LNCaP clone FGC (cell line): ENCODE results near the gene PNLIPRP3.

Source experiments
- DNase-seq: peaks from one replicate; pipeline ENCODE4 v3.0.0-alpha.2; 2011; ENCODE audit warnings: low read depth
- H3K4me3 ChIP-seq: 2 replicates; pipeline ENCODE4 v1.5.1; 2011; ENCODE audit warnings: mild to moderate bottlenecking, low read depth, low read length, control low read depth
- TF ChIP-seq, protein P1 (sequence below): IDR thresholded peaks from 2 replicates; pipeline ENCODE4 v1.5.1; 2012; ENCODE audit warnings: mild to moderate bottlenecking; ENCODE audit not compliant: control insufficient read depth, insufficient read depth; ENCODE audit errors: extremely low read depth

PNLIPRP3 gene

DNA sequence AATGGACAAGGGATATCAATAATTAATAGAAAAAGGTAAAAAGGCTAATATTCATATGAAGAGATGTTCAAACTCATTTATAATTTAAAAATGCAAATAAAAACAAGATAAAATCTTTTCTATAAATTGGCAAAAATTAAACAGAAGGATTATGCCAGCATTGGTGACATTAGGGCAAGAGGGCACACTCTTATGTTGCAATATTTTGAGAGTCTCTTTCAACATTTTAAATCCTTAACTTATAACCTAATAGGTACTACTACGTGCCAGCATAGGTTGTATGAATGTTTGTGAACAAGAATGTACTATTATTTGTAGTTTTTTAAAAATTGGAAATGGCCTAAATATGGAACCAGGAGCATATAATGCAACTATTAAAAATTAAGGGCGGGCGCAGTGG lies 24.8 kb upstream of the PNLIPRP3 start:
- TF ChIP-seq, protein P1, sequence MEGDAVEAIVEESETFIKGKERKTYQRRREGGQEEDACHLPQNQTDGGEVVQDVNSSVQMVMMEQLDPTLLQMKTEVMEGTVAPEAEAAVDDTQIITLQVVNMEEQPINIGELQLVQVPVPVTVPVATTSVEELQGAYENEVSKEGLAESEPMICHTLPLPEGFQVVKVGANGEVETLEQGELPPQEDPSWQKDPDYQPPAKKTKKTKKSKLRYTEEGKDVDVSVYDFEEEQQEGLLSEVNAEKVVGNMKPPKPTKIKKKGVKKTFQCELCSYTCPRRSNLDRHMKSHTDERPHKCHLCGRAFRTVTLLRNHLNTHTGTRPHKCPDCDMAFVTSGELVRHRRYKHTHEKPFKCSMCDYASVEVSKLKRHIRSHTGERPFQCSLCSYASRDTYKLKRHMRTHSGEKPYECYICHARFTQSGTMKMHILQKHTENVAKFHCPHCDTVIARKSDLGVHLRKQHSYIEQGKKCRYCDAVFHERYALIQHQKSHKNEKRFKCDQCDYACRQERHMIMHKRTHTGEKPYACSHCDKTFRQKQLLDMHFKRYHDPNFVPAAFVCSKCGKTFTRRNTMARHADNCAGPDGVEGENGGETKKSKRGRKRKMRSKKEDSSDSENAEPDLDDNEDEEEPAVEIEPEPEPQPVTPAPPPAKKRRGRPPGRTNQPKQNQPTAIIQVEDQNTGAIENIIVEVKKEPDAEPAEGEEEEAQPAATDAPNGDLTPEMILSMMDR: no peak
- DNase-seq: no peak
- H3K4me3 ChIP-seq: no peak overlapping the region

DNA sequence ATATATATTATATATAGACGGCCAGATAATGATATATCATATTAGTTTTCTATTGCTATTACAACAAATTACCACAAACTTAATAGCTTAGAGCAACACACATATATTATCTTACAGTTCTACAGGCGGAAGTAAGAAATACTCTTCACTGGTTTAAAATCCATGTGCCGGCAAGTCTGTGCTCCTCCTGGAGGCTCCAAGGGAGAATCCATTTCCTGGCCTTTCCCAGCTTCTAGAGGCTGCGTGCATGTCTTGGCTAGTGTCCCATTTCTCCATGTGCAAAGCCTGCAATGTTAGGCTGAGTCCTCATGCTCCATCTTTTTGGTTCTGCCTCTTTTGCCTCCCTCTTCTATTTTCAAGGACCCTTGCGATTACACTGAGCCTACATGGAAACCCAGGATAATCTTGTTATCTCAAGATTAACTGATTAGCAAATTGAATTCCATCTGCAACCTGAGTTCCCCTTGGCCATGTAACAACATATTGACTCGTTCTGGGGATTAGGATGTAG lies 23.9 kb upstream of the PNLIPRP3 start:
- DNase-seq: no peak
- TF ChIP-seq, protein P1: no peak
- H3K4me3 ChIP-seq: no peak overlapping the region

DNA sequence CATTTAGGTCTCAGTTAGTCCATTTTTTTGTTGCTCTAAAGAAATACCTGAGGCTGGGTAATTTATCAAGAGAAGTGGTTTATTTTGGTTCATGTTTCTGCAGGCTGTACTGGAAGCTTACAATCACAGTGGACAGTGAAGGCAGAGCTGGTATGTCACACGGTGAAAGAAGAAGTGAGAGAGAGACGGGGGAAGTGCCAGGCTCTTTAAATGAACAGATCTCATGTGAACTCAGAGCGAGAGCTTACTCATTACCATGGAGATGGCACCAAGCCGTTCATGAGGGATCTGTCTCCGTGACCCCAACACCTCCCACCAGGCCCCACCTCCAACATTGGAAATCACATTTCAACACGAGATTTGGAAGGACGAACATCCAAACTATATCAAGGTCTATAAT lies 18.9 kb upstream of the PNLIPRP3 start:
- TF ChIP-seq, protein P1: no peak
- no peak for DNase-seq
- H3K4me3 ChIP-seq: no peak overlapping the region

DNA sequence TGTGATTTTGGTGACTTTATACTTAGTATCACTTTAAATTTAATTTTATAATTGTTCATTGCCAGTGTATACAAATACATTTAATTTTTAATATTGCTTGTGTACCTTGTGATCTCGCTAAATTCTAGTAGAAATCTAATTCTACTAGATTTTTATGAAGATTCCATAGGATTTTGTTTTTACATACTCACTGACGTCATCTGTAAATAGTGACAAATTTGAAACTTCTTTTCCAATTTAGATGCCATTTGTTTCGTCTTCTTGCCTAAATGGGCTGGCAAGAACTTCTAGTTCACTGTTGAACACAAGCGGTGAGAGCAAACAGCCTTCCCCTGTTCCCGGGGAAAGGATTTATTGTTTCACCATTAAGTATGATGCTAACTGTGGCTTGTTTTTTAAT lies 17.3 kb upstream of the PNLIPRP3 start:
- H3K4me3 ChIP-seq: no peak overlapping the region
- TF ChIP-seq, protein P1: no peak
- no peak for DNase-seq

DNA sequence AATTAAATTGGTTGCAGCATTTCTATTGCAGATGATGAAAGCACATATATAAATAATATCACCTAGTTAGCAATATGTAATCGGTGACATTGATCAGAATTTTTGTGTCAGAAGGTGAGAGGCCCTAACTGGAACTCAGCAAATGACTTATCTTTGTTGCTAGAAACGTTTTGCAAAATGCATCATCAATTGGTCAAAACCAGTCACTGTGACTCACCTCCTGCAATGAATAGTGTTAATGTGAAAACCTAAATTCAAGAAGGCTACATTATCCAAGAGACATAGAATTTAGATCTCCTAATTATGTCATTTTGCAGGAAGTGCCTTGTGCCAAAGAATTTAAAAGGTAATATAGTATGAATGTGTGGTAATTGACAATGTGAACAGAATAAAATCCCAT lies 9.8 kb upstream of the PNLIPRP3 start:
- no peak overlapping the region for H3K4me3 ChIP-seq
- TF ChIP-seq, protein P1: no peak
- DNase-seq: no peak

DNA sequence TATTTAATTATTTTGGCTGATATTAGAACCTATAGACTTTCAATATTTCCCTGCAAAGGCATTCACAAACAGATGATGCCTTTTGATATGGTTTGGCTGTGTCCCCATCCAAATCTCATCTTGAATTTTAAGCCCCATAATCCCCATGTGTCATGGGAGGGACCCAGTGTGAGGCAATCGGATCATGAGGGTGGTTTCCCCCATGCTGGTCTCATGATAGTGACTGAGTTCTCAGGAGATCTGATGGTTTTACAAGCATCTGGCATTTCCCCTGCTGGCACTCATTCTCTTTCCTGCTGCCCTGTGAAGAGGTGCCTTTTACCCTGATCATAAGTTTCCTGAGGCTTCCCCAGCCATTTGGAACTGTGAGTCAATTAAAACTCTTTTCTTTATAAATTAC lies 9.3 kb upstream of the PNLIPRP3 start:
- DNase-seq: no peak
- TF ChIP-seq, protein P1: no peak
- H3K4me3 ChIP-seq: no peak overlapping the region

DNA sequence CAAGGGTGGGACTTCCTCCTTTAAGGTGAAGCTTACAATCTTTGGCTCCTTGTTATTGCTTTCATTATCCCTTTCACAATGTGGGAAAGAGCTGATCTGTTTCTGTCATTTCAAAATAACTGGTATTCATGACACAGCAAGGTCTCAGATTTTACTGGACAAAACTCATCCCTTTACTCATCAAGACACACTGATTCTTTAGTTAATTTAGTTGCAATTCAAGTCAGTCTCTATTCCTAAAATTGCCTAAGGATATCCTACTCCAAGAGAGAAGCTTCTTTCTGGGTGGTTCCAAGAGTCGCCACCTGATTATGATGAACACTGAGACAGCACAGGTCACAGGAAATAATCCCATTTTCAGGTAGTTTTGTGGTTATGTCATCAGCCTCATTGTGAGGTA lies 5.8 kb upstream of the PNLIPRP3 start:
- TF ChIP-seq, protein P1: no peak
- H3K4me3 ChIP-seq: no peak overlapping the region
- no peak for DNase-seq
